Inflammatory macrophage treated with lipopolysaccharide for 1 hour (primary cell): ENCODE data around the gene GOLIM4.
"Not testable (repeated sequence)": the region's sequence is repeated elsewhere in the genome, so short reads cannot be mapped to it uniquely, and the experiment has no call there.

Source experiments
- DNase-seq, 2 donors: peaks; one replicate each; pipeline ENCODE4 v3.0.0-alpha.2; 2020 to 2022

The GOLIM4 gene

GRCh38 chr3:168095611-168096209, at the start of gene GOLIM4:
Gene GOLIM4 (minus strand): TSS chr3:168095924. CDS start chr3:168095285, 639 bp downstream.
- peak; percentile 92 to 97 for DNase-seq

- peak; percentile 34 to 66 for DNase-seq
Observed at GRCh38 chr3:168141405-168141998, 45.8 kb upstream of the GOLIM4 start.

GRCh38 chr3:168139947-168140346, 44.2 kb upstream of the GOLIM4 start:
- no peak for DNase-seq

- DNase-seq: no peak
Observed at GRCh38 chr3:168138421-168138820, 42.7 kb upstream of the GOLIM4 start.

GRCh38 chr3:168134931-168135330, 39.2 kb upstream of the GOLIM4 start:
- DNase-seq: peak in 1 of 2 donors; percentile 62

GRCh38 chr3:168130250-168130649, 34.5 kb upstream of the GOLIM4 start:
- DNase-seq: not testable (repeated sequence)

- DNase-seq: not testable (repeated sequence)
Observed at GRCh38 chr3:168128463-168128862, 32.7 kb upstream of the GOLIM4 start.

- no peak for DNase-seq
Observed at GRCh38 chr3:168127466-168127865, 31.7 kb upstream of the GOLIM4 start.

GRCh38 chr3:168124791-168125190, 29.1 kb upstream of the GOLIM4 start:
- no peak for DNase-seq

GRCh38 chr3:168124291-168124690, 28.6 kb upstream of the GOLIM4 start:
- peak in 1 of 2 donors; percentile 18 for DNase-seq

GRCh38 chr3:168123201-168124176, 27.8 kb upstream of the GOLIM4 start:
- DNase-seq: no peak

GRCh38 chr3:168121184-168122017, 25.7 kb upstream of the GOLIM4 start:
- no peak for DNase-seq

- no peak for DNase-seq
Observed at GRCh38 chr3:168117853-168118313, 22.2 kb upstream of the GOLIM4 start.

GRCh38 chr3:168117059-168117458, 21.3 kb upstream of the GOLIM4 start:
- DNase-seq: no peak

GRCh38 chr3:168116279-168116678, 20.6 kb upstream of the GOLIM4 start:
- peak in 1 of 2 donors; percentile 11 for DNase-seq

GRCh38 chr3:168113848-168114247, 18.1 kb upstream of the GOLIM4 start:
- no peak for DNase-seq

- DNase-seq: no peak
Observed at GRCh38 chr3:168112894-168113293, 17.2 kb upstream of the GOLIM4 start.

- no peak for DNase-seq
Observed at GRCh38 chr3:168104361-168104760, 8.6 kb upstream of the GOLIM4 start.

- no peak for DNase-seq
Observed at GRCh38 chr3:168102735-168103410, 7.1 kb upstream of the GOLIM4 start.

GRCh38 chr3:168100777-168101492, 5.2 kb upstream of the GOLIM4 start:
- DNase-seq: no peak

GRCh38 chr3:168097381-168097780, 1.7 kb upstream of the GOLIM4 start:
- no peak for DNase-seq
